ENCODE measurements around the gene AKR1E2.

The AKR1E2 gene

DNA sequence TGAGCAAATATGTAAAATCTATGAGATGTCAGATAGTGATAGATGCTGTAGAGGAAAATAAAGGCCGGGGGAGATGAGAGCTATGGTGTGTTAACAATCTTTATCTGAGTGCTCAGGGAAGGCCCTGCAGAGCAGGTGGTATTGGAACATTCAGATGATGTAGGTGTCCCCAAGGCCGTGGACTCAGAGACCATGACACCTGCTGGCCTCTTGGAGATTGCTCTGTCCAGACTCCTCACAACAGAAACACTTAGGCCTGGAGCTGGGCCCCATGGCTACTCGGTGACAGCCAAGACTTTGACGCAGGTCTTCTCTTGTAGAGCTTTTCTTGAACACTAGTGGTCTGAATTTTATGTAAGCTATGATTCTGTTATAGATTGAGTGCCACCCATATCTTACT, 13.3 kb downstream of the AKR1E2 start:
- H3F3A ChIP-seq (ENCODE audit: low read depth) = no peaks in the 10 kb centered on the region
- no peaks in the 10 kb centered on the region for H3K9me3 ChIP-seq (ENCODE audit: insufficient read depth, low read depth, low read length)
- H3K9ac ChIP-seq (ENCODE audit: low read depth, low read length, poor library complexity, severe bottlenecking) = no peak overlapping the region
- H3K4me2 ChIP-seq (ENCODE audit: low read depth, low read length, poor library complexity, severe bottlenecking) = no peak overlapping the region
- no peaks in the 10 kb centered on the region for H3K27me3 ChIP-seq (ENCODE audit: insufficient read depth, low read length, poor library complexity, severe bottlenecking)
- TF ChIP-seq, protein P1, sequence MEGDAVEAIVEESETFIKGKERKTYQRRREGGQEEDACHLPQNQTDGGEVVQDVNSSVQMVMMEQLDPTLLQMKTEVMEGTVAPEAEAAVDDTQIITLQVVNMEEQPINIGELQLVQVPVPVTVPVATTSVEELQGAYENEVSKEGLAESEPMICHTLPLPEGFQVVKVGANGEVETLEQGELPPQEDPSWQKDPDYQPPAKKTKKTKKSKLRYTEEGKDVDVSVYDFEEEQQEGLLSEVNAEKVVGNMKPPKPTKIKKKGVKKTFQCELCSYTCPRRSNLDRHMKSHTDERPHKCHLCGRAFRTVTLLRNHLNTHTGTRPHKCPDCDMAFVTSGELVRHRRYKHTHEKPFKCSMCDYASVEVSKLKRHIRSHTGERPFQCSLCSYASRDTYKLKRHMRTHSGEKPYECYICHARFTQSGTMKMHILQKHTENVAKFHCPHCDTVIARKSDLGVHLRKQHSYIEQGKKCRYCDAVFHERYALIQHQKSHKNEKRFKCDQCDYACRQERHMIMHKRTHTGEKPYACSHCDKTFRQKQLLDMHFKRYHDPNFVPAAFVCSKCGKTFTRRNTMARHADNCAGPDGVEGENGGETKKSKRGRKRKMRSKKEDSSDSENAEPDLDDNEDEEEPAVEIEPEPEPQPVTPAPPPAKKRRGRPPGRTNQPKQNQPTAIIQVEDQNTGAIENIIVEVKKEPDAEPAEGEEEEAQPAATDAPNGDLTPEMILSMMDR (conservative IDR thresholded peaks at IDR 0.05; ENCODE audit: low read length) = 0 out of 2 replicates have a peak, but pooled peaks have one; percentile 12
- no peak for TF ChIP-seq EZH2phosphoT487 (IDR thresholded peaks at IDR 0.05; ENCODE audit: borderline replicate concordance)
- no peaks in the 10 kb centered on the region for H3K36me3 ChIP-seq (ENCODE audit: insufficient read depth, low read length)
- no peak overlapping the region for H3K4me3 ChIP-seq (ENCODE audit: low read length, poor library complexity, severe bottlenecking)
- no peak overlapping the region for H2AFZ ChIP-seq (ENCODE audit: low read length)
- no peaks in the 10 kb centered on the region for H4K20me1 ChIP-seq (ENCODE audit: insufficient read depth, low read length, poor library complexity, severe bottlenecking)
- no peaks in the 10 kb centered on the region for H3K9me2 ChIP-seq (replicated peaks; ENCODE audit: low read depth, low read length)
- H3K4me1 ChIP-seq (ENCODE audit: insufficient read depth, low read length, poor library complexity, severe bottlenecking) = peaks cover 4% of the 10 kb centered on the region
- H3K79me2 ChIP-seq (ENCODE audit: insufficient read depth, low read length) = no peaks in the 10 kb centered on the region

- no peaks in the 10 kb centered on the region for H3K36me3 ChIP-seq (ENCODE audit: insufficient read depth, low read length)
Observed at GRCh38 chr10:4840151-4840550, 14.1 kb downstream of the AKR1E2 start.

DNA sequence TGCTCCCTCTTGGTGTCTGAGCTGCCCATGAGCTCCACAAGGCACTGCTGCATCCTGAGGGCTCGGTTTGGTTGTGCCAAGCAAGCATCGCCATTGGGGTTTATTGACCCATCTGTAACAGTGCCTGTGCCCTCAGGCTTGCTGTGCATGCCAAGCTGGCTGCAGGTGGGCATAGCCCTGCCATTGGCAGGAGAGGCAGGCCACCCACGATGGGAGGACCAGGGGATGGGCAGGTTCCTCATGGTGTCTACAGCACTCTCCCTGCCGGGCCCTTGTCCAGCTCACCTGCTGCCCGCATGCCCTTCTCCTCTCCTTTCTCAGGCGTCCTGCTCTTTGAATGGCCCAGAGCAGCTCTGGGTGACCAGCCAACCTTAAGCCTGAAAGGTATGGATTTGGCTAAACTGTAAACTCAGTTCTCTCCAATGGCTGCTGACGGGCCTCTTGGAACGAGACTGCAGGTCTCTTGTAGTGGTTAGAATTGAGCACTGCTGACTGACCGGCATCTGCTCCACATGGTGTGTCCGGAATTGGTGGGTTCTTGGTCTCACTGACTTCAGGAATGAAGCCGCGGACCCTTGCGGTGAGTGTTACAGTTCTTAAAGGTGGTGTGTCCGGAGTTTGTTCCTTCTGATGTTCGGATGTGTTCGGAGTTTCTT, 17.6 kb downstream of the AKR1E2 start:
- no peak overlapping the region for H2AFZ ChIP-seq (ENCODE audit: low read length)
- TF ChIP-seq, protein P1 (conservative IDR thresholded peaks at IDR 0.05; ENCODE audit: low read length) = no peak
- H3K36me3 ChIP-seq (ENCODE audit: insufficient read depth, low read length) = no peaks in the 10 kb centered on the region
- H3K9me3 ChIP-seq (ENCODE audit: insufficient read depth, low read depth, low read length) = no peaks in the 10 kb centered on the region
- no peaks in the 10 kb centered on the region for H3K9me2 ChIP-seq (replicated peaks; ENCODE audit: low read depth, low read length)
- H3K27me3 ChIP-seq (ENCODE audit: insufficient read depth, low read length, poor library complexity, severe bottlenecking) = no peaks in the 10 kb centered on the region
- no peaks in the 10 kb centered on the region for H3K79me2 ChIP-seq (ENCODE audit: insufficient read depth, low read length)
- no peak overlapping the region for H3K4me2 ChIP-seq (ENCODE audit: low read depth, low read length, poor library complexity, severe bottlenecking)
- no peaks in the 10 kb centered on the region for H3F3A ChIP-seq (ENCODE audit: low read depth)
- H3K9ac ChIP-seq (ENCODE audit: low read depth, low read length, poor library complexity, severe bottlenecking) = no peak overlapping the region
- no peaks in the 10 kb centered on the region for H3K4me1 ChIP-seq (ENCODE audit: insufficient read depth, low read length, poor library complexity, severe bottlenecking)
- H4K20me1 ChIP-seq (ENCODE audit: insufficient read depth, low read length, poor library complexity, severe bottlenecking) = no peaks in the 10 kb centered on the region
- no peak overlapping the region for H3K4me3 ChIP-seq (ENCODE audit: low read length, poor library complexity, severe bottlenecking)

More at GRCh38 chr10:4840151-4840550, 14.1 kb downstream of the AKR1E2 start:
- H3K4me2 ChIP-seq (ENCODE audit: low read depth, low read length, poor library complexity, severe bottlenecking) = no peak overlapping the region
- no peaks in the 10 kb centered on the region for H3K9me3 ChIP-seq (ENCODE audit: insufficient read depth, low read depth, low read length)
- H4K20me1 ChIP-seq (ENCODE audit: insufficient read depth, low read length, poor library complexity, severe bottlenecking) = no peaks in the 10 kb centered on the region
- peaks cover 4% of the 10 kb centered on the region for H3K4me1 ChIP-seq (ENCODE audit: insufficient read depth, low read length, poor library complexity, severe bottlenecking)
- H2AFZ ChIP-seq (ENCODE audit: low read length) = no peak overlapping the region
- H3K79me2 ChIP-seq (ENCODE audit: insufficient read depth, low read length) = no peaks in the 10 kb centered on the region
- no peaks in the 10 kb centered on the region for H3F3A ChIP-seq (ENCODE audit: low read depth)
- TF ChIP-seq EZH2phosphoT487 (IDR thresholded peaks at IDR 0.05; ENCODE audit: borderline replicate concordance) = no peak
- TF ChIP-seq, protein P1 (conservative IDR thresholded peaks at IDR 0.05; ENCODE audit: low read length) = no peak
- no peak overlapping the region for H3K4me3 ChIP-seq (ENCODE audit: low read length, poor library complexity, severe bottlenecking)
- no peaks in the 10 kb centered on the region for H3K27me3 ChIP-seq (ENCODE audit: insufficient read depth, low read length, poor library complexity, severe bottlenecking)
- H3K9me2 ChIP-seq (replicated peaks; ENCODE audit: low read depth, low read length) = no peaks in the 10 kb centered on the region
- no peak overlapping the region for H3K9ac ChIP-seq (ENCODE audit: low read depth, low read length, poor library complexity, severe bottlenecking)
